A549 treated with Mapracorat at 1 μM for 4 hours (cell line): ENCODE data around the gene GKAP1. TPM values are rescaled to one million over a fixed set of nuclear protein-coding genes. Genes with fewer than 3 reads are reported as not detected.

Experiments
- total RNA-seq: library from RNA; stranded (reverse); fragments of 200-300 nt; extraction: Qiagen RNA extraction; gene quantifications from 5 replicates; pipeline ENCODE4 v1.2.3, GENCODE V29; 2022

The GKAP1 gene
- 4.2 to 5.7 TPM (median 4.4 TPM) in 5 replicates for total RNA-seq

DNA sequence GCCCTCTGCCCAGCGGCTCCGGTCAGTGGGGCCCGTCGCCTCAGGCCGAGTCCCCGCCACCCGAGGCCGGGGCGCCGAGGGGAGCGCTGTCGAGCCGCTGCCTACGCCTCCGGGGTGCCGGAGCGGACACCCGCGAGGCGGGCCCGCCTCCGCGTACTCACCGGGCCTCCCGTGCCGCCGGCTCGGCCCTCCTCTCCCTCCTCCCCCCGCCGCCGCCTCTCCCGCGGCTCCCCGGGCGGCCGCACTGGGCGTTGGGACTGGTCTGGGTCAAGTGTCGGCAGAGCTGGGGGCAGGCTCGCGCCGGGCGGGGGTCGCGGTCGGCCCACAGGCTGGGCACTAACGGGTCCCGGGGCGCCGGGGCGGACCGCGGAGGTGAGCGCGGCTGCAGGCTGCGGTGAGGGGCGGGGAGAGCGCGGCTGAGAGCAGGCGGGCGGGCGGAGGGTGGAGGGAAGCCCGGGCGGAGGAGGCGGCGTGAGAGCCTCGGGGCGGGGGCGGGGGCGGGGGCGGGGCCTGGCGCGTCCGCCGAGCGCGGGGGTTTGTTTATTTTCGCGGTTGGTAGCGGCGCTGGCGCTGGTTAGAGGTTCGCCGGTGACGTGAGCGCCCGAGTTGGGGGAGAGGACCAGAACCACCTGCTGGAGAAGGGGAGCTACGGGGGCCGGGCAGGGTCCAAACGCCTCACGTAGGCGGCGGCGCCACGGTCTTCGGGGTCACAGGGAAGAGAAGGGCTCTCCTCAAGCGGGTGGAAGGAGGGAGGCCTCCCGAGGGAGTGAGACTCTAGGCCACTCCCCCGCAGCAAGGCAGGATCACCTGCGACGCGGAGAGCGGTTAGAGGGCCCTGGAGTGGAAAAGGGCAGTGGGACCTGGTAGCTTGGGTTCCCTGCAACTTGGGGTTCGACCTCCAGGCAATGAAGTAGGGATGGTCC, at the start of gene GKAP1:
Gene GKAP1, minus strand, starts transcription at position 414 of the 923 bp plus-strand sequence. CDS start 11,252 bp downstream, outside the sequence.

DNA sequence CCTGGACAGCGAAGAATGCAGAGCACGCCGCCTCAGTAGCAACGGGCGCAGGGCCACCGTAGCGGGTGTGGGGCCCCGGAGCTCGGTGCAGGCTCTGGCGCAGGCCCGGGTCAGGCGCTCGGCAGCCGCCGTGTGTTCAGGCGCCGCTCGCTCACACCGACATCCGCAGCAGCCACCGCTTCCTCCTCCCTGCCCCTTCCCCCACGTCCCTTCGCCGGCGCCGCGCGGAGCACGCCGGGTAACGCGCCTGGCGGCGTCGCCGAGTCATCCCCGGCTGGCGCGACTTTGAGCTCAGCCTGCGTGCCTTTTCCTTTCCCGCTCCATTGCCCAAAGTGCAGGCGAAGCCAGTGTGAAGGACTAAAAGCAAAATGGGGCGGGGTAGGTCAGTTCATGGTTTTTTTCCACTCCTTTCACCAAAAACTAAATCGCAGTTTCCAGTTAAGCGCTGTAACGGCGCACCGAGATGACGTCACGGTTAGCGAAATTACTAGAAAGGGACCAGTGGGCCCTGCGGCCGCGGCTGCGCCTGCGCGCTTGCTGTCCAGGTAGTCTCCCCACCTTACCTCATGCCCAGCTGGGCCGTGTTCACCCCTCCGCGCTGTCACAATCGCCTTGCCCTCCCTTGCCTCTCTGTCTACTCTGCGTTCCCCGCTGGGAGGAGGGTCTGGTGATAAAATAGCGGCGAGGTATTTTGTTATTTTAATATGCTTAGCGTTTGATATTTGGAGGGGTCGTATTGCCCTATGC, 109.6 kb downstream of the GKAP1 start, which contains the start of gene UBQLN1:
Gene UBQLN1, minus strand, starts transcription at position 191 of the 747 bp plus-strand sequence. CDS start 279 bp downstream, outside the sequence.

Other genes starting within 250 kb of the GKAP1 start
- gene IDNK, start 194.6 kb downstream of the GKAP1 start, total RNA-seq, result 5.7 to 8.2 TPM (median 6.9 TPM) in 5 replicates
- gene UBQLN1, start 109.8 kb downstream of the GKAP1 start, total RNA-seq, result 98.1 to 114 TPM (median 109 TPM) in 5 replicates
- 0.95 to 1.3 TPM (median 1.0 TPM) in 5 replicates for gene KIF27, start 103.7 kb upstream of the GKAP1 start, total RNA-seq
- 537 to 683 TPM (median 554 TPM) in 5 replicates for gene HNRNPK, start 162.4 kb upstream of the GKAP1 start, total RNA-seq
- 11.2 to 14.2 TPM (median 13.7 TPM) in 5 replicates for gene RMI1, start 163.0 kb upstream of the GKAP1 start, total RNA-seq